Smooth muscle cell (in vitro differentiated cells): Measurements from ENCODE around the gene DHRS4L2. TPM values are rescaled to one million over a fixed set of nuclear protein-coding genes. Genes with fewer than 3 reads are reported as not detected.
"Not testable (repeated sequence)": the region's sequence is repeated elsewhere in the genome, so short reads cannot be mapped to it uniquely, and the experiment has no call there.

ENCODE experiments used
- DNase-seq: peaks from one replicate; lab custom pipeline; 2025; ENCODE audit not compliant: unreplicated experiment; lab: John Stamatoyannopoulos, UW
- H2AFZ ChIP-seq: fragments of 200-600 bp; sonication (generic); 2 replicates; pipeline ENCODE4 v1.6.0; 2016; ENCODE audit warnings: antibody characterized with exemption, low read depth, mild to moderate bottlenecking
- H3F3A ChIP-seq: fragments of 200-600 bp; sonication (generic); 2 replicates; pipeline ENCODE4 v1.6.0; 2017; ENCODE audit warnings: antibody characterized with exemption, low read depth
- H3K27ac ChIP-seq: fragments of 200-600 bp; sonication (generic); 2 replicates; pipeline ENCODE4 v1.5.1; 2016; ENCODE audit warnings: low read depth, mild to moderate bottlenecking
- H3K27me3 ChIP-seq: fragments of 200-600 bp; sonication (generic); 2 replicates; pipeline ENCODE4 v1.6.1; 2016; ENCODE audit warnings: low read depth, mild to moderate bottlenecking
- H3K36me3 ChIP-seq: fragments of 200-600 bp; sonication (generic); 2 replicates; pipeline ENCODE4 v1.5.1; 2016; ENCODE audit warnings: low read depth
- H3K4me1 ChIP-seq: fragments of 200-600 bp; sonication (generic); 2 replicates; pipeline ENCODE4 v1.5.1; 2016; ENCODE audit warnings: low read depth
- H3K4me2 ChIP-seq: fragments of 200-600 bp; sonication (generic); 2 replicates; pipeline ENCODE4 v1.6.0; 2016; ENCODE audit warnings: mild to moderate bottlenecking
- H3K4me3 ChIP-seq: fragments of 200-600 bp; sonication (generic); 2 replicates; pipeline ENCODE4 v1.5.1; 2016; ENCODE audit warnings: mild to moderate bottlenecking
- H3K79me2 ChIP-seq: fragments of 200-600 bp; sonication (generic); 2 replicates; pipeline ENCODE4 v1.6.0; 2016; ENCODE audit warnings: low read depth, mild to moderate bottlenecking
- H3K9ac ChIP-seq: fragments of 200-600 bp; sonication (generic); 2 replicates; pipeline ENCODE4 v1.6.0; 2016; ENCODE audit warnings: low read depth
- H3K9me3 ChIP-seq: fragments of 200-600 bp; sonication (generic); replicated peaks from 2 replicates; pipeline ENCODE4 v1.5.1; 2016; ENCODE audit warnings: low read depth
- H4K20me1 ChIP-seq: fragments of 200-600 bp; sonication (generic); 2 replicates; pipeline ENCODE4 v1.6.0; 2016; ENCODE audit warnings: low read depth
- CTCF ChIP-seq: fragments of 200-600 bp; sonication (generic); IDR thresholded peaks from 2 replicates; pipeline ENCODE4 v1.5.1; 2017; ENCODE audit warnings: borderline replicate concordance, mild to moderate bottlenecking, antibody characterized with exemption; ENCODE audit not compliant: insufficient read depth, poor library complexity, severe bottlenecking
- WGBS: methylation state at CpG from one replicate; pipeline ENCODE4 v1.1.7; 2016; ENCODE audit warnings: low lambda C conversion rate; 5-methylcytosine and 5-hydroxymethylcytosine counted together
- polyA plus RNA-seq: library from polyadenylated mRNA; unstranded; fragments of >200 nt; fragmentation: Nextera tagmentation; extraction: Ambion mirVana; gene quantifications from 2 replicates; pipeline ENCODE4 v1.2.1, GENCODE V29; 2016
- total RNA-seq: library from RNA; depleted of rRNA; stranded (reverse); fragments of >200 nt; gene quantifications from 2 replicates; pipeline ENCODE4 v1.2.3, GENCODE V29; 2014

Gene DHRS4L2
- total and polyA plus RNA-seq, 2 experiments from 2014 or later: 8.2 to 21.5 TPM

DNA sequence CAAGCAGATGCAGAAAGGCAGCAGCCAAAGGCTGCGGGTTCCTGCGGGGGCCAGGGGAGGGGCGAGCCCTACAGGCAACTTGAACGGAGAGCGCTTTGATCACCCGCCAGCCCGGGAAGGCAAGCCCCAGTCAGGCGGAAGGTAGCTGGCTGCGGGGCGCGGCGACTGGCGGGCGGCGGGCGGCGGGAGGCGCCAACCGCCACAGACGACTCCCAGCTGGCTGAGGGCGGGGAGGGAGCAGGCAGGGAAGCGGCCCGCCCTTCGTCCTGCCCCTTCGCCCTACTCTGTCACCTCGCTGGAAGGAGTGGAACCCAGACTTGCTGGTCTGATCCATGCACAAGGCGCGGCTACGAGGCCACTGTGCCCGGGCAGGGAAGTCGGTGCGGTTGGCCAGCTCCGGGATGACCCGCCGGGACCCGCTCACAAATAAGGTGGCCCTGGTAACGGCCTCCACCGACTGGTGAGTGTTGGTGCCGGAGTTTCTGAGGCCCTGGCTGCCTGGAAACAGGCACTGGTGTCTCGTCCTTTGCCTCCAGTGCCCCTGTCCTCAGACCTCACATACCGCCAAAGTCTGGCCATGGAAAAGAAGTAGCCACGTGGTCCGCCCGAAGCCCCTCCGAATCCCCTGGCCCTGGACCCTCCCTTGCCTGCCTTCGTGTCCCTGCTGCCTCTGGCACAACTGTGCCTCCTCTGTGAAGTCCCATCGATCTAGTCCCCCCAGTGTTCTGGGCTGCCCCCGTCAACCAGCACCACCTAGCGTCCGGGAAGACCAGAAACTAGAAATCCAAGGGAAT is 47.6 kb downstream of the DHRS4L2 start:
- WGBS: 1% methylated on average over 36 of the region's 50 CpGs

DNA sequence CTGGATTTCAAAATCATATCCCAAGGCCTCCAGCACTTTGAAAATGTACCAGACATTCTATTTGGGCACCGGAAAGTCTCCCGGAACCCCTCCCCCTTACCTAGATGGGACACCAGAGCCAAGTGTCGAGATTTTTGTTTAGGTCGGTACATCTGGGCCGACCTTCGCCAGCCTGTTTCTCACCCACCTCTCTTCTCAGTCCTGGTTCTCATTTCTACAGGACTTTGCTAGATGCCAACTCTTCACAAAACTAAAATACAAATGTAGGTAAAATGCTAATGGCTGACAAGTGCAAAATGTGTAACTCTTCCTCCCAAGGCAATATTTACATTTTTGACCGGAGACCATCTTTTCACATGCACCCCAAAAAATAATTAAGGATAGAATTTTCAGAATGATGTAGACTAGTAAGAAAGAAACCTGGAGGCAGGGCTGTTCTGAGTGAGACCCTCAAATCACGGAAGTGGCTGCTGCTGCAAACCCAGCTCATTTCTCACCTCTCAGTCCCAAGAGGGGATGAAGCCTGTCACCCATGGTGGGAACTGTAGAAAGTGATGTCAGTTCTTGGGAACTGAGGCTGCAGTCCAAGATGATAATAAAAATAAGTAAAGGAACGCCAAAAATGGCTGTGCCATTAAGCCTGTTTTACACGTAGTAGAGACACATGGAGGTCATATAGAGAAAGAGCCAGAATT is 48.4 kb downstream of the DHRS4L2 start:
- 51% methylated on average over 10 of the region's 10 CpGs for WGBS
- DNase-seq, H3K4me1 ChIP-seq, H4K20me1 ChIP-seq, H3K9me3 ChIP-seq, H3K27me3 ChIP-seq, H3K27ac ChIP-seq, H3K9ac ChIP-seq, H3F3A ChIP-seq, H3K79me2 ChIP-seq, H3K36me3 ChIP-seq: not testable (repeated sequence)
- Histone ChIP-seq H2AFZ (peak overlapping the region; percentile 98), H3K4me3 (peak overlapping the region; percentile 84), H3K4me2 (peak overlapping the region; percentile 97)

More for the DNA sequence above, 47.6 kb downstream of the DHRS4L2 start:
- Histone ChIP-seq H4K20me1 (no peaks in the 10 kb centered on the region), H3F3A (no peaks in the 10 kb centered on the region), H3K9me3 (no peaks in the 10 kb centered on the region), H3K27me3 (no peaks in the 10 kb centered on the region), H3K27ac (peak overlapping the region; percentile 31), H3K9ac (no peak overlapping the region), H3K4me2 (peak overlapping the region; percentile 97), H3K36me3 (no peaks in the 10 kb centered on the region), H3K4me1 (no peaks in the 10 kb centered on the region), H2AFZ (peak overlapping the region; percentile 98), H3K4me3 (peak overlapping the region; percentile 84), H3K79me2 (no peaks in the 10 kb centered on the region)
- peak; percentile 70 for TF ChIP-seq CTCF
- peak; percentile 64 for DNase-seq

- H3K4me2 ChIP-seq: no peak overlapping the region
- no peak overlapping the region for H3K27ac ChIP-seq
- no peaks in the 10 kb centered on the region for H3K79me2 ChIP-seq
- no peak overlapping the region for H2AFZ ChIP-seq
- TF ChIP-seq CTCF: no peak
- 86% methylated on average over 14 of the region's 14 CpGs for WGBS
- H4K20me1 ChIP-seq: no peaks in the 10 kb centered on the region
- no peaks in the 10 kb centered on the region for H3F3A ChIP-seq
- H3K27me3 ChIP-seq: no peaks in the 10 kb centered on the region
- H3K4me3 ChIP-seq: no peak overlapping the region
- no peak for DNase-seq
- no peaks in the 10 kb centered on the region for H3K36me3 ChIP-seq
- H3K4me1 ChIP-seq: no peaks in the 10 kb centered on the region
- no peak overlapping the region for H3K9ac ChIP-seq
- no peaks in the 10 kb centered on the region for H3K9me3 ChIP-seq
These were observed 48.9 kb downstream of the DHRS4L2 start for GRCh38 chr14:24037658-24038037.

GRCh38 chr14:24038686-24039085 is 50.0 kb downstream of the DHRS4L2 start:
- Histone ChIP-seq H2AFZ (no peak overlapping the region), H3K27ac (no peak overlapping the region), H3K36me3 (no peaks in the 10 kb centered on the region), H3K4me2 (no peak overlapping the region), H4K20me1 (no peaks in the 10 kb centered on the region), H3K9ac (no peak overlapping the region), H3K27me3 (no peaks in the 10 kb centered on the region), H3K4me3 (no peak overlapping the region), H3K4me1 (no peaks in the 10 kb centered on the region), H3K79me2 (no peaks in the 10 kb centered on the region), H3K9me3 (no peaks in the 10 kb centered on the region), H3F3A (no peaks in the 10 kb centered on the region)
- no peak for TF ChIP-seq CTCF
- no peak for DNase-seq
- 81% methylated on average over 2 of the region's 2 CpGs for WGBS
